GM18526 (cell line): ENCODE data around the gene SCEL.

Source experiments
- POLR2A ChIP-seq: IDR thresholded peaks from 3 replicates; pipeline ENCODE4 v1.6.1; 2011; ENCODE audit not compliant: insufficient read length; ENCODE audit errors: extremely low read depth

The SCEL gene

DNA sequence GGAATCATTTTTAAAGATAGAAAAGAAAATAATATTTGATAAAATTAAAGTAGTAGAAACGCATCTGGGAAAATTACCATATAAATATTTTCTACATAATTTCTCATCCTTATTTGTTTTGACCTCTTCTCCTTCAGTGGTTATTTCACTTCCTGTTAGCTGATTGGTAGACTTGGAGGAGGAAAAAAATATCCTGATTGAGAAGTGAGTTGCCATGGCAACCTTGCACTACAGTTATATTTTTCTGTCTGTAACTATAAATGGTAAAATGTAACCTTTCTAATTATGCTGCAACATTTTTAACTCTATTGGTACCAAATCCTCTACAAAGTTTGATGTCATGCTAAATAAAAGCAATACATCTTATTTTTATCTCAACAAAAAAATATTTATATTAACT lies 45.2 kb downstream of the SCEL start:
- no peak for TF ChIP-seq POLR2A

DNA sequence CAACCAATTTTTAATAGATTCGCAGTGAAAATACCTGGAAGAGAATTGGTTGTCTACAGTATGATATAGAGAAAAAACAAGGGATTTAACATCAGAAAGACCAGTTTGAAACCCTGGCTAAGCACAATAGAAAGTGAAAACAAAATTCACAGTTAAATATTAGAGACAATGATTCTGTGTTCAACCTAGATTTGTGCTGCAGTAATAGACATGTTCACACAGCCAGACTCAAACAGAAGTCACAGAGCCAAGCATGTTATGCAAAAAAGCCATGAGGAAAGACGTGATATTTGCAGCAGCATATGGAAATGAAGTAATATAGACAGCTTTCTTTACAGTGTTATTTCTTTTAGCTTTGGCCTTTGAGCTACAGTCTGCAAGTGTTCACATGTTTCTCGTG lies 48.1 kb downstream of the SCEL start:
- TF ChIP-seq POLR2A: no peak

DNA sequence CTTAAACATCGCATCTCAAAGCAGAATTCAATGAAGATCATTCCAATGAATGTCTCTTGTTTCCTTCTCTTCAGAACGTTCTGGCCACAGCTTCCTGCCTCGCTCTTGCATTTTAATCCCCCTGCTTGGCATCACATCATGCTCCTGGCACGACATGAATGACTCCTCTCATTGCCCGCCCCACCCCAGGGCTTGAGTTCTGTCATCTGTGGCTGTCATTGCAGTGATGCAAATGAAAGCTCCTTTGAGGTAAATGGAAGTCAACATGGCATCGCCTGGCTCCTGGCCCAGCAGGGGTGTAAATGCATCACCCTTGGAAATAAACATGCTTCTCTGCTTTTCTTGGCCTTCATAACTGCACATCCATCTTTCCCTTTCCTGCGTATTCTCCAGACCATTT lies 48.6 kb downstream of the SCEL start:
- TF ChIP-seq POLR2A: no peak

DNA sequence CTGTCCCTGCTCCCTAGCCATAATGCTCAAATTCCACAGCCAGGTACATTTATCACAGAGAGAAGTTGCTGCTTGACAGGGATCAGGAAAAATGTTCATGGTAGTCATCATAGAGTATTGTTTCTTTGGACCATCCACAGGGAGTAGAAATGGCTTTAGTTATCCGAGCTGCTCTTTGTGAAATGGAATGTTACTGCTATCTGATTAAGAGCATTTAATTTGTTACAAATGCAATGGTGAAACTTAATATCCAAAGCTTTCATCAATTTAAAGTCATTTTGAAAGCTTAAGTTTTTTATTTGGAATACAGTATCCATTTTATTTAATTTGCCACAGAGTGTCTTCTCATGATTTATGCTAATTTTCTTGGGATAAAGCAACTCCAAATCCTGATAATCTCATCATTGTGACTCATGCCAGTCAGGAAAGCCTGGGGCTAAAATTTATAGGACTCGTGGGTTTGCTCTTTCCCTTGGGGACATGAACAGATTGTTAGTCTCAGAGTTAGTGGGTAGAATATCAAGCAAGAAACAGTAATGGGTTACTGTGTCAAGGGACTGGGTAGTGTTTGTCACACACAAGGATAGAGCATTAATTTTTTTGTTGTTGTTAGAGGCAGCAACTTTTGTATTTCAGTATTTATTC lies 59.8 kb downstream of the SCEL start:
- no peak for TF ChIP-seq POLR2A

DNA sequence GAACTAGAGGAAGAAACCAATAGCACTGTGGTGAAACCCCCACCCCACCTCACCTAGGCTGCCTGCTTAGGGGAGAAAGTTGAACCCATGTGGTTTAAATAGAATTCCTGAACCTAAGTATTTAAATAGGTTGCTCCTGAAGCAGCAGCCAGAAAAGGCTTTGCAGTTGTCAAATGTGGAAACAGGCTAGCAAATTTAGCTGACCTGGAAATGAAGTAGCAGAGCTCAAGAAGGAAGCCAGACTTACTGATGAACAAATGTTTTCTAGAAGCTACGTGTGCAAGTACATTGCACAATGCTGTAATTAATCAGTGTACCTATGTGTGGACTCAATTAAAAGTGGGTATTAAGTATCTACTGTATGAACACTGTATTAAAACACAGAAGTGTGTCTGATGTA lies 61.3 kb downstream of the SCEL start:
- TF ChIP-seq POLR2A: no peak

DNA sequence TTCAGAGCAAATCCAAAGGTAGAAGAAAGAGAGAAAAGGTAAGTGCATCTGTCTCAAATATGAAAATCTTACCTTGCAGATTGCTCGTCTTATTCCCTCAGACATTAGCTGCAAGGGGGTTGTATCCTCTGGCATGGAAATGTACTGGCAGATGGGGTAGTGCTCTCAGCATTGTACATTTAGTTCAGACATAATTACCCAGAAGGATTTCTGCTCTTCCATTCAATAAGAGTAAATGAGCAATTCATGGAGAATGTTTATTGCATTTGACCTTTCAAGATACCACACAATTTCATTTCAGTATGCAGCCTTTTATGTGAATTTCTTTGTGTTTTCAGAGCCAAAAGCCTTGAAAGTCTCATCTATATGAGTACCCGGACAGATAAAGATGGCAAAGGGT lies 63.8 kb downstream of the SCEL start:
- no peak for TF ChIP-seq POLR2A

DNA sequence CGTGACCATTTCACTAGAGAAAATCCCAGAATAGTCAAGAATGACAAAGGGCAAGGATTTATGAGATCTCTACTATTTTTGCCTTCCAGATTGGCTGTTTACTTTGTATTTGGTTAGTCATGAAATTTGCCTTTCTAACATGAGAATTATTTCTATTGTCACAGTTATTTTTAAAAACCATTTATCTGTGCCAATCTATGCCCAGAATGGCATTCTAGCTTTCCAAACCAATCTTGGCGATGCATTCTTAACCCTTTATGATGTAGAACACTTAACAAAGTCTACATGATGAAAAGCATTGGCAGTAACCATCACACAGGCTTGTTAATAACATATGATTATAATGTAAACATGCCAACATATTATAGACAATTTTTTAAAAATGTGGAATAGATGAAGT lies 65.2 kb downstream of the SCEL start:
- no peak for TF ChIP-seq POLR2A

DNA sequence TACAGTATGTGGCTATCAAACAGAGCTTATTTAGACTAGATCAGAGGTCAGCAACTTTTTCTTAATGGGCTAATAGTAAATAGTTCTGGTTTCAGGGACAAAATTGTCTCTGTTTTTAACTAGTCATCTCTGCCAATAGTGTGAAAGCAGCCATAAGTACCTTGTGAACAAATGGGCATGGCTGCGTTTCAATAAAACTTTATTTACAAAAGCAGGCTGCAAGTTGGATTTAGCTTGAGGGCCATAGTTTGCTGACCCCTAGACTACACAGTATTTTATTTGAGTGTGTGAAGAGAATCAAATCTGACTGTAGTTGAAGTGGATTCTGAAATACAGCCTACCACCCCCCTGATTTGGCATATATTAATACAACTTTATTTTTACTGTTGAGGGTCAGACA lies 75.6 kb downstream of the SCEL start:
- TF ChIP-seq POLR2A: no peak

DNA sequence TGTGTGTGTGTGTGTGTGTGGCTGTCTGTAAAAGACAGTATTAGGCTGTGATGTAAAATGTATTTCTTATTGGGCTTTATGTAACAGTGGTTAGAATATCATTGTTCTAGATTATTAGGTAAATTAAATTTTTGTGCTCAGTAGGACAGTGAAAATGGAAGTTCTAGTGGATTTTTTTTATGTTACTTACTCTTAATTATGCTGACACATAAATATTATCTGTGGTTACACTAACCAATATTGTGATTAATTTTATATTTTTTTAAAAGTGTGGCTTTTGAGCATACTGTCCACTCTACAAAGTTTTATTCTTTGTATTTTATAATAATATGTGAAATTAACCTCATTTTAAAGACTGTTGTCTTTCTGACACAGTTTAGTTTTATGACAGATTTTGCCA lies 80.5 kb downstream of the SCEL start:
- TF ChIP-seq POLR2A: no peak

DNA sequence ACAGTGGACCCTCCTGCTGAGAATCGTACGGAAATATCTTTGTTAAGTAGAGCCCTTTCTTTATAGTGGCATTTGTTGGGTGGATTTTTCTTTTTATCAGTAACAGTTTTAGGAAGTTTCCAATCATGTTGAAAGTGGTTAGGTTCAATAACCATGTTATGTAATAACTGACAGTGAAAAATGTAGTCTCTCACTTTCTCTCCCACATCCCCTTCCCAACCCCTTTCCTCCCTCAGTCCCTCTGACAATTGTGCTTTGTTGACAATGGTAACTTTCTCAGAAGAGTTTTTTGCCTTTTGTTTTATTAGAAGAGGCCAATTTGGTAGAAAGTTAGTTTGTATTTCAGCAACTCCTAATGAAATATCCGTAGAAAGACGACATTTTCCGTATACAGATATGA lies 84.1 kb downstream of the SCEL start:
- no peak for TF ChIP-seq POLR2A

DNA sequence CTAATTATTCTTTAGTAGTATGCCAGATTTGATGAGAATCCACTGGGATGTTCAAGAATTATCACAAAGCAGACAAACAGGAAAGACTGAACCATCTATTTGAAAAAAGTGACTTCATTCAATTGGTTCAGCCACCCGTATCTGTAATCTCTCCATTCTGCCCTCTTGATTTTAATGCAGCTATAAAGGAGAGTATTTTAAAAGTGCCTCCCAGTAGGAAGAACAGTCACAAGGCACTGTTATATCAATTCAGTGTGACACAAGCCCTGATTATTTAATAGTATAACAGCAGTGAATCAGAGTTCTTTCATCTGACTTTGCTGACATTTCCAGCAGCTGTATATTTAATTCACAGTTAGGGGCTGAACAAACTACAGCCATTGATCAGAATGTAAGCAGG lies 84.6 kb downstream of the SCEL start:
- no peak for TF ChIP-seq POLR2A

DNA sequence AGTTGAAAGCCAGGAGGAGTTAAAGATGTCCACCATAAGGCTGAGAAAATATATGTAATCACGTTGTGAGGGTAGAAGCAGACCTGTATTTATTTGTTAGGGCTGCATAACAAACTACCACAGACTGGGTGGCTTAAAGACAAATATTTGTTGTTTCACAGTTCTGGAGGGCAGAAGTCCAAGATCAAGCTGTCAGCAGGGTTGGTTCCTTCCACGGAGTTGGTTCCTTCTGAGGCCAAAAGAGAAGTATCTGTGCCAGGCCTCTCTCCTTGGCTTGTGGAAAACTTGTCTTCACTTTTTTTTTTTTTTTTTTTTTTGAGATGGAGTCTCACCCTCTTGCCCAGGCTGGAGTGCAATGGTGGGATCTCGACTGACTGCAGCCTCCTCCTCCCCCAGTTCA lies 88.3 kb downstream of the SCEL start:
- TF ChIP-seq POLR2A: no peak

DNA sequence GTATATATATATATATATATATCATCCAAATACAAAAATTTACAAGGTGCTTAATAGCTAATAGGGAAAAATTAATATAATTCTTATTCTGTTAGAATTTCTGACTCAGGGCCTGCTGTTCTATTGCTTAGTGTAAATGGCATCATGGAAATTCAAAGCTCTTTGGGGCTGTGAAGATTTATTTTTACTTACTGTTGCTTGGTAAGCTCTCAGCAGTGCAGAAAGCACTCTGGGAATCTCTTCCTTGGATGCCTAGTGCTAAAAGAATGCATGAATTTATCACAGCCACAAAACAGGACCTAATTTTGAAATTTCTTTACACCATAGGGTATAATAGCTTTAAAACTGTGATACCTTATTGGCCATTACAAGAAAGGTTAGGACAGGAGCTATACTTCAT lies 92.7 kb downstream of the SCEL start:
- TF ChIP-seq POLR2A: no peak

DNA sequence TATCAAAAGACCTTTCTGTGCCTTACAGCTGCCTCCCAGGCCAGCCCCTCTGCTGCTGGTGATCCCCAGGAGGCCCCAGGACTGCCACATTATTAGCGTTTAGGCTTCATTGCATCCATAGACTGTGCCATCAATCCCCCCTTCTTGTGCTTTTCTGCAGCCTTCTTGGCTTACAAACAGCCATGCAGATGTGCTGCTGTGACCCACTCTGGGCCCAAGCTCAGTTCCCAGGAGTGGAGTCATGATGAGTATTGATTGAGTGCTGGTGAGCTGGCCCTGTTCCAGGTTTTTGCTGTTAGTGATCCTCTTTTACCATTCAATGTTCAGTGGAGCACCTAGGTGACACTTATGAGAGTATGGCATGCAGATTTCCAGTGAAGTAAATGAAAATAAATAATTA lies 102.1 kb downstream of the SCEL start:
- no peak for TF ChIP-seq POLR2A

DNA sequence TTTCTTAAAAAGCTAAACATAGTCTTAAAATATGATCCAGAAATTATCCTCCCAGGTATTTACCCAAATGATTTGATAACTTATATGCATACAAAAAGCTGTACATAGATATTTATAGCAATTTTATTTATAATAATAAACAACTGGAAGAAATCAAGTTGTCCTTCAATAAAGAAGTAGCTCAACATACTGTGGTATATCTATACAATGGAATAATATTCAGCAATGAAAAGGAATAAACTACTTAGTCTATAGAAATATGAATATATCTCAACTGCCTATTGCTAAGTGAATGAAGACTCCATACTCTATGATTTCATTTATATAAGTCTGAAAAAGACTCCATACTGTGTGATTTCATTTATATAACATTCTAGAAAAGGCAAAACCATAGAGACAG lies 114.9 kb downstream of the SCEL start:
- no peak for TF ChIP-seq POLR2A

DNA sequence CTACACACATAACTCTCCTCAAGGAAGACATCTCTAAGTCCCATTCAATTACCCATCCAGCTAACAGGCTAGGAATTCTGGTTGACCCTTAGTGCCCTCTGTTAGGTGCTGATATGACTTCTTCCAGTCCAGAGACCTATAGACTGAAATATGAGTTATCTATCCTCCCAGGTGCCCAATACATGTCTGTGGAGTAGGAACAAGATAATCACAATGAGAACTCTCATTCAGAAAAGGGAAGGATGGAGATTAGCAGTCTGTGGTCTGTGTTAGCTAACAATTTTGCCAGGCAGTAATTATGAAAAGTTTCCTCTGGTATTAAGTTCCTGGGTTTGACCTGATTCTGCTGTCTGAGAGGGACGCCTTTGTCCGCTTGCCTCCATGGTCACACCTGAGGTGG lies 117.8 kb downstream of the SCEL start:
- TF ChIP-seq POLR2A: no peak

DNA sequence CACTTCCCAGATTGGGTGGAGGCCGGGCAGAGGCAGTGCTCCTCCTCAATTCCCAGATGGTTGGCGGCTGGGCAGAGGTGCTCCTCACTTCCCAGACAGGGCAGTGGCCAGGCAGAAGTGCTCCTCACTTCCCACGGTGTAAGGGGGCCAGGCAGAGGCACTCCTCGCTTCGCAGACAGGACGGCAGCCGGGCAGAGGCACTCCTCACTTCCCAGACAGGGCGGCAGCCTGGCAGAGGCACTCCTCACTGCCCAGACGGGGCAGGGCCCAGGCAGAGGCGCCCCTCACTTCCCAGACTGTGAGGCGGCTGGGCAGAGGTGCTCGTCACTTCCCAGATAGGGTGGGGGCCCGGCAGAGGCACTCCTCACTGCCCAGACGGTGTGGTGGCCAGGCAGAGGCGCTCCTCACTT lies 125.3 kb downstream of the SCEL start:
- TF ChIP-seq POLR2A: no peak

DNA sequence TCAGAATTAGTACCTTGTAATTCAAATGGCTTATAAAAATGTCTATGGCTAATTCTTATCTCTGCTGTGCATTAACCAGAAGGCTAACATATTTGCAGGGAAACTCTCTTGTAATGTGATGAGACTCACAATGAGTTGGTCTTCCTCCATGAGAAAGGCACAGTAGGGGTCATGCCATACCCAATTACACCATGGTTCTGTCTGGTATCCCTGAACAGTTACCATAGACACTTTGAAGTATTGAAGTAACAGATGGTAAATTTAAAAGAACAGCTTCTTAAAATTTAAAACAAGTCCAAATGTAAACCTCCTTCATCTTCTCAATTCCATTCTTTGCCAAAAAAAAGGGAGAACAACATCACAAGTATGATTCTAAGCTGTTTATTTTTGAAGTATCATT lies 139.3 kb downstream of the SCEL start:
- TF ChIP-seq POLR2A: no peak

DNA sequence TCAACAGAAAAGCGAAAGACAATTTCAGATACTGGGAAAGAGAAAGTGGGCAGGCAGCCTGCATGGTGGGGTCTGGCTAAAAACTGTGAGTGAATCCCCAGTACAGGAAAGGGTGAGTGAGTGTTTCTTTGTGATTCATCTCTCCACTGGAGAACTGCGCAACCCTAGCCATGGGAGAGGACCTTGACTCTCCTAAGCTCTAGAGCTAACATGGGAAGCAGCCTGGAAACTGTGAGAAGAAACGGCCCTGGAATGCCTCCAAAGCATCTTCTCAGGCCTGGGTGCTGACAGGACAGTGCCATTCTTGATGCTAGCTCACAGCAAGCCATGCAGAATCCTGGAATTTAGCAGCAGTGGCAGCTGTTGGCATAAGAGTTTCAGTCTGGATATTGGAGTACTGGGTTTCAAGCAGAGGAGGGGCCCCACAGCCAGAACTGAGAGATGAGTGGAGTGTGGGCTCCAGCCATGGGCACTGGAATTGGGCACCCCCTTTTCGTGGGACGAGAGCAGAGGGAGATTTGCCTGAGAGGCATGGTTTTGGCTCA lies 143.3 kb downstream of the SCEL start:
- no peak for TF ChIP-seq POLR2A
